Natural killer cell (primary cell): Measurements from ENCODE around the gene USP2. TPM values are rescaled to one million over a fixed set of nuclear protein-coding genes. Genes with fewer than 3 reads are reported as not detected.

Experiments
- ATAC-seq, 3 donors: fragments of 150-1000 bp in 2 of 3; fragments of 200-7000 bp in 1 of 3; cut with Tn5 transposase; 1 replicate in 1 of 3; 2 replicates in 2 of 3; pipeline ENCODE4 v1.10.0; 2021; ENCODE audit warnings: mild to moderate bottlenecking in 2 of 3, moderate library complexity in 2 of 3
- DNase-seq, 2 donors: peaks; one replicate each; pipeline versions ENCODE4 v3.0.0 to v3.0.0-alpha.2; 2013 to 2021; ENCODE audit warnings: mixed read lengths in 1 of 2
- H3K27ac ChIP-seq: one replicate; pipeline ENCODE4 v1.5.1; 2013; ENCODE audit warnings: mild to moderate bottlenecking, low read length
- H3K27me3 ChIP-seq: one replicate; pipeline ENCODE4 v1.6.1; 2013; ENCODE audit warnings: low read length; ENCODE audit not compliant: control insufficient read depth, insufficient read depth
- H3K36me3 ChIP-seq: one replicate; pipeline ENCODE4 v1.6.1; 2013; ENCODE audit warnings: low read length; ENCODE audit not compliant: control insufficient read depth, insufficient read depth
- H3K4me1 ChIP-seq: one replicate; pipeline ENCODE4 v1.6.1; 2013; ENCODE audit warnings: low read length; ENCODE audit not compliant: control insufficient read depth, insufficient read depth
- H3K4me3 ChIP-seq: one replicate; pipeline ENCODE4 v1.5.1; 2013; ENCODE audit warnings: low read length
- H3K9me3 ChIP-seq: one replicate; pipeline ENCODE4 v1.6.1; 2013; ENCODE audit warnings: low read length; ENCODE audit not compliant: control insufficient read depth, insufficient read depth
- H3K27ac Mint-ChIP-seq, 2 donors: one replicate each; pipeline ENCODE4 v1.8.0; 2022; ENCODE audit warnings: mild to moderate bottlenecking in 2 of 2, mixed read lengths in 2 of 2, moderate library complexity in 1 of 2
- H3K27me3 Mint-ChIP-seq, 2 donors: one replicate each; pipeline ENCODE4 v1.8.0; 2022; ENCODE audit warnings: low read depth in 2 of 2, mixed read lengths in 2 of 2
- H3K36me3 Mint-ChIP-seq: one replicate; pipeline ENCODE4 v1.8.0; 2022; ENCODE audit warnings: mixed read lengths
- H3K4me1 Mint-ChIP-seq, 2 donors: one replicate each; pipeline ENCODE4 v1.8.0; 2022; ENCODE audit warnings: mixed read lengths in 2 of 2
- H3K4me3 Mint-ChIP-seq: one replicate; pipeline ENCODE4 v1.8.0; 2022; ENCODE audit warnings: mild to moderate bottlenecking, moderate library complexity, mixed read lengths
- H3K9me3 Mint-ChIP-seq, 2 donors: one replicate each; pipeline ENCODE4 v1.8.0; 2022; ENCODE audit warnings: mixed read lengths in 2 of 2
- CTCF ChIP-seq: fragments of 200-600 bp; IDR thresholded peaks from one replicate; pipeline ENCODE4 v1.8.0; 2022; ENCODE audit warnings: antibody characterized with exemption
- WGBS: methylation state at CpG from one replicate; pipeline ENCODE4 v1.1.7; 2013; ENCODE audit warnings: missing lambda C conversion rate; ENCODE audit not compliant: insufficient coverage; 5-methylcytosine and 5-hydroxymethylcytosine counted together
- intact Hi-C: fragments of 100-400 bp; cut with micrococcal nuclease; formaldehyde crosslinking; loops from one replicate; pipeline ENCODE4 v1.14.2; 2022
- total RNA-seq, 4 donors: library from RNA; stranded (reverse); fragments of 120-200 nt in 1 of 4; gene quantifications; one replicate each; pipeline versions ENCODE4 v1.2.3 to v1.2.4, GENCODE V29; 2013 to 2022

USP2 gene
- total RNA-seq, 3 donors from 2014 or later (not counting 1 experiment from before 2014, with no cell fraction given) = 0.50 to 3.9 TPM; not detected in 1

- ATAC-seq (no peak), DNase-seq (no peak)
- TF ChIP-seq CTCF = no peak
- no peak overlapping the region for H3K27ac Mint-ChIP-seq
- 74% methylated on average over 10 of the region's 10 CpGs for WGBS
- H3K27me3 Mint-ChIP-seq = peaks cover 48 to 50% of the 10 kb centered on the region in 2 donors
- H3K36me3 Mint-ChIP-seq = peaks cover 4% of the 10 kb centered on the region
- Histone ChIP-seq H3K4me3 (no peak overlapping the region), H3K4me1 (peaks cover 20% of the 10 kb centered on the region), H3K36me3 (no peaks in the 10 kb centered on the region), H3K27ac (no peak overlapping the region), H3K27me3 (peaks cover 20% of the 10 kb centered on the region), H3K9me3 (no peaks in the 10 kb centered on the region)
- H3K9me3 Mint-ChIP-seq = no peaks in the 10 kb centered on the region
- intact Hi-C loops = no loop called here
- peaks cover 13 to 14% of the 10 kb centered on the region in 2 donors for H3K4me1 Mint-ChIP-seq
- no peak overlapping the region for H3K4me3 Mint-ChIP-seq
These were observed 21.9 kb downstream of the USP2 start for GRCh38 chr11:119359365-119360214.

- no peak for TF ChIP-seq CTCF
- Histone ChIP-seq H3K36me3 (no peaks in the 10 kb centered on the region), H3K9me3 (no peaks in the 10 kb centered on the region), H3K4me3 (peak overlapping the region; percentile 44), H3K27ac (no peak overlapping the region), H3K27me3 (peaks cover 12% of the 10 kb centered on the region), H3K4me1 (peaks cover 9% of the 10 kb centered on the region)
- ATAC-seq = no peak
- intact Hi-C loops = no loop called here
- peaks cover 43 to 52% of the 10 kb centered on the region in 2 donors for H3K27me3 Mint-ChIP-seq
- H3K4me1 Mint-ChIP-seq = peaks cover 10 to 11% of the 10 kb centered on the region in 2 donors
- WGBS = 58% methylated on average over 10 of the region's 13 CpGs
- H3K4me3 Mint-ChIP-seq = peak overlapping the region; percentile 69
- peak overlapping the region in 1 of 2 donors; percentile 88 for H3K27ac Mint-ChIP-seq
- H3K9me3 Mint-ChIP-seq = no peaks in the 10 kb centered on the region
- H3K36me3 Mint-ChIP-seq = no peaks in the 10 kb centered on the region
- no peak for DNase-seq
These were observed 24.4 kb downstream of the USP2 start for GRCh38 chr11:119357074-119357473.

- peaks cover 49 to 55% of the 10 kb centered on the region in 2 donors for H3K27me3 Mint-ChIP-seq
- no peaks in the 10 kb centered on the region for H3K36me3 Mint-ChIP-seq
- peaks cover 10 to 11% of the 10 kb centered on the region in 2 donors for H3K4me1 Mint-ChIP-seq
- H3K27me3 ChIP-seq = peaks cover 12% of the 10 kb centered on the region
- H3K9me3 Mint-ChIP-seq = no peaks in the 10 kb centered on the region
- intact Hi-C loops = loop anchor here (1.0 kb wide), 2 partner anchors 25 to 118 kb away; partner anchors contain the start of gene USP2
- under 1% methylated on average over 54 of the region's 54 CpGs for WGBS
- TF ChIP-seq CTCF = peak; percentile 100
- H3K4me1 ChIP-seq = peaks cover 9% of the 10 kb centered on the region
- no peaks in the 10 kb centered on the region for H3K36me3 ChIP-seq
- peak overlapping the region in 1 of 2 donors; percentile 88 for H3K27ac Mint-ChIP-seq
- ATAC-seq (peak; percentile 92 to 95 (median 92)), DNase-seq (peak; percentile 71 to 87)
- H3K4me3 ChIP-seq = peak overlapping the region; percentile 44
- H3K4me3 Mint-ChIP-seq = peak overlapping the region; percentile 94
- no peaks in the 10 kb centered on the region for H3K9me3 ChIP-seq
- H3K27ac ChIP-seq = no peak overlapping the region
These were observed 25.0 kb downstream of the USP2 start for GRCh38 chr11:119356349-119357031.
